Esophagus squamous epithelium (tissue), 5 donors: ENCODE measurements around the gene FBXO22. TPM values are rescaled to one million over a fixed set of nuclear protein-coding genes. Genes with fewer than 3 reads are reported as not detected.
"Not testable (repeated sequence)": the region's sequence is repeated elsewhere in the genome, so short reads cannot be mapped to it uniquely, and the experiment has no call there.

Experiments used
- DNase-seq: peaks from one replicate; lab custom pipeline; 2025; lab: John Stamatoyannopoulos, UW
- H3K27ac ChIP-seq, 4 donors: fragments of 200-600 bp; sonication (generic); one replicate each; pipeline ENCODE4 v1.5.1; 2016 to 2019; ENCODE audit warnings: mild to moderate bottlenecking in 1 of 4
- H3K27me3 ChIP-seq, 4 donors: fragments of 200-600 bp; sonication (generic); 1 replicate in 3 of 4; 2 replicates in 1 of 4; pipeline versions ENCODE4 v1.5.1 to v1.6.0; 2017 to 2021; ENCODE audit warnings: antibody characterized with exemption in 1 of 4
- H3K36me3 ChIP-seq, 3 donors: fragments of 200-600 bp; sonication (generic); one replicate each; pipeline ENCODE4 v1.5.1; 2016 to 2019
- H3K4me1 ChIP-seq, 3 donors: fragments of 200-600 bp; sonication (generic); one replicate each; pipeline ENCODE4 v1.5.1; 2017 to 2019
- H3K4me3 ChIP-seq, 4 donors: fragments of 200-600 bp; sonication (generic); 1 replicate in 3 of 4; 2 replicates in 1 of 4; pipeline ENCODE4 v1.5.1; 2016 to 2019; ENCODE audit warnings: mild to moderate bottlenecking in 2 of 4, moderate library complexity in 1 of 4
- H3K9me3 ChIP-seq, 3 donors: fragments of 200-600 bp; sonication (generic); one replicate each; pipeline ENCODE4 v1.5.1; 2016 to 2019
- POLR2A ChIP-seq, 4 donors: fragments of 450-650 bp; IDR thresholded peaks; one replicate each; pipeline ENCODE4 v1.6.1; 2017; ENCODE audit warnings: antibody characterized with exemption in 4 of 4, mild to moderate bottlenecking in 4 of 4, moderate library complexity in 3 of 4
- WGBS, 2 donors: methylation state at CpG; one replicate each; pipeline ENCODE4 v1.1.5; 2018; 5-methylcytosine and 5-hydroxymethylcytosine counted together
- intact Hi-C: fragments of 100-400 bp; cut with DNase I; formaldehyde crosslinking; loops from one replicate; pipeline ENCODE4 v1.15.0; 2022
- total RNA-seq, 4 donors: library from RNA; depleted of rRNA; stranded (reverse); fragments of >200 nt; gene quantifications; one replicate each; pipeline ENCODE4 v1.1.0, GENCODE V29; 2016
- TF ChIP-seq, protein P1 (sequence below), 6 experiments: fragments of 450-650 bp in 4 of 6; fragments of 200-600 bp in 2 of 6; sonication (generic) in 2 of 6; IDR thresholded peaks; one replicate each; pipeline ENCODE4 v1.5.1; 2016 to 2019; ENCODE audit warnings: antibody characterized with exemption in 6 of 6, mild to moderate bottlenecking in 4 of 6, moderate library complexity in 4 of 6
- donor health status: DM: yes; HTN: yes; CAD: no.

FBXO22 gene
- total RNA-seq, 4 donors from 2014 or later = 5.6 to 18.9 (median 15.4) TPM

- no peak overlapping the region for H3K4me3 ChIP-seq
- H3K36me3 ChIP-seq = peaks cover 0 to 54% (median 0%) of the 10 kb centered on the region in 3 donors
- peaks cover 0 to 6% (median 0%) of the 10 kb centered on the region in 3 donors for H3K4me1 ChIP-seq
- DNase-seq = no peak
- no peak overlapping the region for H3K27ac ChIP-seq
- TF ChIP-seq, protein P1, sequence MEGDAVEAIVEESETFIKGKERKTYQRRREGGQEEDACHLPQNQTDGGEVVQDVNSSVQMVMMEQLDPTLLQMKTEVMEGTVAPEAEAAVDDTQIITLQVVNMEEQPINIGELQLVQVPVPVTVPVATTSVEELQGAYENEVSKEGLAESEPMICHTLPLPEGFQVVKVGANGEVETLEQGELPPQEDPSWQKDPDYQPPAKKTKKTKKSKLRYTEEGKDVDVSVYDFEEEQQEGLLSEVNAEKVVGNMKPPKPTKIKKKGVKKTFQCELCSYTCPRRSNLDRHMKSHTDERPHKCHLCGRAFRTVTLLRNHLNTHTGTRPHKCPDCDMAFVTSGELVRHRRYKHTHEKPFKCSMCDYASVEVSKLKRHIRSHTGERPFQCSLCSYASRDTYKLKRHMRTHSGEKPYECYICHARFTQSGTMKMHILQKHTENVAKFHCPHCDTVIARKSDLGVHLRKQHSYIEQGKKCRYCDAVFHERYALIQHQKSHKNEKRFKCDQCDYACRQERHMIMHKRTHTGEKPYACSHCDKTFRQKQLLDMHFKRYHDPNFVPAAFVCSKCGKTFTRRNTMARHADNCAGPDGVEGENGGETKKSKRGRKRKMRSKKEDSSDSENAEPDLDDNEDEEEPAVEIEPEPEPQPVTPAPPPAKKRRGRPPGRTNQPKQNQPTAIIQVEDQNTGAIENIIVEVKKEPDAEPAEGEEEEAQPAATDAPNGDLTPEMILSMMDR (IDR thresholded peaks at IDR 0.05) = no peak
- TF ChIP-seq POLR2A (IDR thresholded peaks at IDR 0.05) = no peak
- H3K9me3 ChIP-seq = no peaks in the 10 kb centered on the region
- H3K27me3 ChIP-seq = no peaks in the 10 kb centered on the region
- WGBS, 2 donors = 71 to 77% methylated on average over 2 of the region's 2 CpGs
- intact Hi-C loops = no loop called here
These were observed 7.9 kb upstream of the FBXO22 start for GRCh38 chr15:75895731-75896130.

DNA sequence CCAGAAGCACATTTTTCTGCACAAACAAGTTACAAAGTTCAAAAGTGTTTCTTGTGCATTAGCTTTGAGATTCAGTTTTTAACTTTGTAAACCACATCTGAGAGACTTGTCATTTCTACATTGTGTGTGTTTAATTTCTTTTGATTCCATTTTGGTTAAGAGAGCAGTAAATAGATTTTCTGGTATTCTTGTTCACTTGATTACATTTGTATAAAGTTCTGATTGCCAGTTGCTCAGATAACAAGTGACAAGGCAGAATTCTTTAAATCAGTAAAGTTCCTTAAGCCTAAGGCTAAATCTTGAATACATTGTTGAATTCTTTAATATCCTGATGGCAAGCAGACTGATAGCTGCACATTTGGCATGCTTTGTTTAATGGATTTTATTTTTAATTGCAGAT is 3.1 kb upstream of the FBXO22 start:
- peaks cover 0 to 21% (median 8%) of the 10 kb centered on the region in 3 donors for H3K4me1 ChIP-seq
- H3K27ac ChIP-seq = no peak overlapping the region
- intact Hi-C loops = no loop called here
- no peak overlapping the region for H3K4me3 ChIP-seq
- no peaks in the 10 kb centered on the region for H3K9me3 ChIP-seq
- no peak for DNase-seq
- TF ChIP-seq, protein P1 (IDR thresholded peaks at IDR 0.05) = no peak
- no peak for TF ChIP-seq POLR2A (IDR thresholded peaks at IDR 0.05)
- H3K27me3 ChIP-seq = no peaks in the 10 kb centered on the region
- peaks cover 0 to 30% (median 0%) of the 10 kb centered on the region in 3 donors for H3K36me3 ChIP-seq

DNA sequence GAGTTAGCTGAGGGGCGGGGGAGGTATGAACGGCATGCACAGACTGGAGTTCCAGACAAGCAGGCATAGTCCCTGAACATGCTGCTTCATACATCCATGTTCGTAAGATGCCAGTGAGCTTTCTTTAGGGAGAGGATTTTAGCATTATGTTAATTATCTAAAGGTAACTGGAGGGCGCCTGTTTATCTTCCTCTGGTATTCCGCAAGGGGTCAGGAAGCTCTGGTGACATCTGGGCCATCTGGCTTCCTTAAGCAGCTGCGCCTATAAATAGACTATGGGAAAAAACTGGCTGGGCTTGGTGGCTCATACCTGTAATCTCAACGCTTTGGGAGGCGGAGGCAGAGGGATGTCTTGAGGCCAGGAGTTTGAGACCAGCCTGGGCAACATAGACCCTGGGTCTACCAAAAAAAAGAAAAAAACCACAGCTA is 1.5 kb upstream of the FBXO22 start:
- Histone ChIP-seq H3K4me3 (no peak overlapping the region), H3K27ac (no peak overlapping the region), H3K36me3 (peaks cover 0 to 38% (median 0%) of the 10 kb centered on the region in 3 donors), H3K9me3 (no peaks in the 10 kb centered on the region), H3K4me1 (peaks cover 0 to 27% (median 8%) of the 10 kb centered on the region in 3 donors), H3K27me3 (no peaks in the 10 kb centered on the region)
- WGBS, 2 donors = 66 to 79% methylated on average over 8 of the region's 8 CpGs
- TF ChIP-seq, protein P1 (IDR thresholded peaks at IDR 0.05) = no peak
- TF ChIP-seq POLR2A (IDR thresholded peaks at IDR 0.05) = no peak
- DNase-seq = no peak
- intact Hi-C loops = no loop called here

DNA sequence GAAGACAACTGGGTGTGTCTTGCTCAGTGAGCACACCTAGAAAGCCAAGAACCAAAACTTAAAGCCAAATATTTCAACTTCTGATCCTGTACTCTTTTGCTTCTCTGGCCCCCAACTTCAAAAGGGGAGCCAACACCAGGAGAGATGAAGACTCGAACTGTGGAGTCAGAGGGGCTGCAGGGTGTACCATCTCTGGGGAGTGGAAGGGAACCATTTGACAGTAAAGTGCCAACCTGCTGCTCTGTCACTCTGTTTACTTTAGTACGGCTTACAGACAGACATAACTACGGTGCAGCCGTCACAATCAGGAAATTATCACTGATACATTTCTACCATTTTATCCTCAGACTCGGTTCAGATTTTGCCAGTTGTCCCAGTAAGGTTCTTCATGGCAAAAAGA is 1.6 kb downstream of the FBXO22 start:
- TF ChIP-seq, protein P1 (IDR thresholded peaks at IDR 0.05) = no peak
- TF ChIP-seq POLR2A (IDR thresholded peaks at IDR 0.05) = no peak
- no peaks in the 10 kb centered on the region for H3K9me3 ChIP-seq
- peaks cover 0 to 27% (median 8%) of the 10 kb centered on the region in 3 donors for H3K4me1 ChIP-seq
- H3K36me3 ChIP-seq = peaks cover 0 to 34% (median 0%) of the 10 kb centered on the region in 3 donors
- peak overlapping the region in 2 of 4 donors; percentile 5 to 98 for H3K4me3 ChIP-seq
- DNase-seq = no peak
- intact Hi-C loops = no loop called here
- H3K27me3 ChIP-seq = no peaks in the 10 kb centered on the region
- H3K27ac ChIP-seq = no peak overlapping the region
- WGBS, 2 donors = 77 to 81% methylated on average over 5 of the region's 5 CpGs

GRCh38 chr15:75910355-75910754 is 6.7 kb downstream of the FBXO22 start:
- H3K9me3 ChIP-seq, H3K27ac ChIP-seq, intact Hi-C loops, H3K4me1 ChIP-seq, H3K4me3 ChIP-seq, H3K27me3 ChIP-seq, DNase-seq: not testable (repeated sequence)
- peaks cover 0 to 70% (median 0%) of the 10 kb centered on the region in 3 donors for H3K36me3 ChIP-seq
- WGBS, 2 donors = 87 to 89% methylated on average over 3 of the region's 3 CpGs

DNA sequence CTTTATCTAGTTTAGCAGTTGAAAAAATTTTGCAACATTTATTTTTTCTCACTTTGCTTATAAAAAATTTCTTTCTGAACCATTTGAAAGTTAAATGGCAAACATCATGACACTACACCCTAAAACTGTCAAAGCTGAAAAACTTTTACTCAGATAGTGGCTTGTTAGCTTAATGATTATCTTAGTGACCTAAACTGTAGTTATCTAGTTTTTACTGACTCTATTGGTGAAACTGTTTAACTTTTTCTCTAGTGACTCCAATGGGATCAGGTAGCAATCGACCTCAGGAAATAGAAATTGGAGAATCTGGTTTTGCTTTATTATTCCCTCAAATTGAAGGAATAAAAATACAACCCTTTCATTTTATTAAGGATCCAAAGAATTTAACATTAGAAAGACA is 13.3 kb downstream of the FBXO22 start:
- no peaks in the 10 kb centered on the region for H3K27me3 ChIP-seq
- H3K9me3 ChIP-seq = no peaks in the 10 kb centered on the region
- no peak overlapping the region for H3K4me3 ChIP-seq
- peaks cover under 1 to 4% (median under 1%) of the 10 kb centered on the region in 3 donors for H3K4me1 ChIP-seq
- no peak for DNase-seq
- intact Hi-C loops = no loop called here
- H3K36me3 ChIP-seq = peaks cover 0 to 82% (median 0%) of the 10 kb centered on the region in 3 donors
- 83 to 92% methylated on average over 1 of the region's 1 CpG for WGBS, 2 donors
- TF ChIP-seq POLR2A (IDR thresholded peaks at IDR 0.05) = no peak
- TF ChIP-seq, protein P1 (IDR thresholded peaks at IDR 0.05) = no peak
- H3K27ac ChIP-seq = no peak overlapping the region
